GM12878 (cell line): ENCODE data around the gene CACHD1. TPM values are rescaled to one million over a fixed set of nuclear protein-coding genes. Genes with fewer than 3 reads are reported as not detected.
A peak's percentile ranks its signal among the peaks of the same experiment; 100 is the strongest.

Source experiments
- ATAC-seq: fragments of 200-7000 bp; cut with Tn5 transposase; 3 replicates; pipeline ENCODE4 v1.9.1; 2020; ENCODE audit warnings: mild to moderate bottlenecking, moderate library complexity
- BruUV-seq: library from RNA; stranded (reverse); fragments of 400-500 nt; replicated peaks from 2 replicates; lab custom pipeline; 2021; lab: Mats Ljungman, UMichigan
- CTCF ChIA-PET: fragments of 300-600 bp; sonication (Branson Sonifier 250); formaldehyde crosslinking; extraction: SDS; loops from one replicate; lab custom pipeline; 2021; ENCODE audit warnings: inconsistent platforms; lab: Yijun Ruan, JAX
- POLR2A ChIA-PET: fragments of 350-600 bp; formaldehyde crosslinking; extraction: SDS; loops from one replicate; lab custom pipeline; 2021; ENCODE audit warnings: inconsistent platforms; lab: Charles Lee
- RAD21 ChIA-PET: fragments of 300-600 bp; sonication (Branson Sonifier 250); formaldehyde crosslinking; loops from one replicate; lab custom pipeline; 2023; ENCODE audit warnings: antibody characterized with exemption; ENCODE audit not compliant: unreplicated experiment; lab: Charles Lee
- SMC1A ChIA-PET: fragments of 300-600 bp; sonication (Branson Sonifier 250); formaldehyde crosslinking; loops from one replicate; lab custom pipeline; 2023; ENCODE audit not compliant: unreplicated experiment, uncharacterized antibody; lab: Charles Lee
- DNase-seq: peaks from one replicate; pipeline ENCODE4 v3.0.0-alpha.2; 2011; ENCODE audit warnings: low read depth, low spot score
- FAIRE-seq: peaks from 3 replicates; lab custom pipeline; 2011; peaks lifted over from hg19 to GRCh38; lab: Jason Lieb, UNC
- H2AFZ ChIP-seq: 2 replicates; pipeline ENCODE4 v1.6.0; 2011; ENCODE audit warnings: low read depth, low read length, control low read depth; ENCODE audit not compliant: control insufficient read depth
- H3K27ac ChIP-seq: 2 replicates; pipeline ENCODE4 v1.5.1; 2011; ENCODE audit warnings: control low read depth; ENCODE audit not compliant: control insufficient read depth, insufficient read depth
- H3K27me3 ChIP-seq, 2 experiments: replicated peaks in 1 of 2; 2 replicates each; pipeline versions ENCODE4 v1.6.0 to v1.6.1; 2011; ENCODE audit warnings: low read length in 1 of 2; ENCODE audit not compliant: control insufficient read depth in 2 of 2, insufficient read depth in 2 of 2
- H3K36me3 ChIP-seq, 2 experiments: 2 replicates each; pipeline ENCODE4 v1.5.1; 2011; ENCODE audit warnings: low read length in 1 of 2; ENCODE audit not compliant: control insufficient read depth in 2 of 2, insufficient read depth in 2 of 2
- H3K4me1 ChIP-seq: 2 replicates; pipeline ENCODE4 v1.6.1; 2011; ENCODE audit warnings: mild to moderate bottlenecking, low read length, moderate library complexity, mixed read lengths; ENCODE audit not compliant: control insufficient read depth, insufficient read depth
- H3K4me2 ChIP-seq: 2 replicates; pipeline ENCODE4 v1.6.0; 2011; ENCODE audit warnings: control low read depth; ENCODE audit not compliant: control insufficient read depth, insufficient read depth
- H3K4me3 ChIP-seq: fragments of 200-600 bp; sonication (generic); 2 replicates; pipeline ENCODE4 v1.5.1; 2016
- H3K79me2 ChIP-seq: 2 replicates; pipeline ENCODE4 v1.6.0; 2011; ENCODE audit warnings: low read length; ENCODE audit not compliant: control insufficient read depth, insufficient read depth
- H3K9ac ChIP-seq: 2 replicates; pipeline ENCODE4 v1.8.0; 2011; ENCODE audit warnings: low read length, control low read depth, mixed read lengths; ENCODE audit not compliant: control insufficient read depth, insufficient read depth
- H3K9me3 ChIP-seq: replicated peaks from 3 replicates; pipeline ENCODE4 v1.5.1; 2011; ENCODE audit warnings: mild to moderate bottlenecking, low read length; ENCODE audit not compliant: control insufficient read depth, insufficient read depth
- H4K20me1 ChIP-seq: 2 replicates; pipeline ENCODE4 v1.6.0; 2011; ENCODE audit not compliant: control insufficient read depth, insufficient read depth
- CBX5 ChIP-seq: sonication (generic); IDR thresholded peaks from 2 replicates; pipeline ENCODE4 v1.6.1; 2016; ENCODE audit warnings: low read depth, moderate library complexity, mild to moderate bottlenecking, inconsistent platforms
- EP300 ChIP-seq, 2 experiments: fragments of 150-350 bp in 1 of 2; IDR thresholded peaks; 2 replicates each; pipeline ENCODE4 v1.6.1; 2011 to 2012; ENCODE audit warnings: low read depth in 2 of 2, low read length in 2 of 2, borderline replicate concordance in 1 of 2, improper control_type of control experiment in 1 of 2, inconsistent platforms in 1 of 2; ENCODE audit not compliant: control insufficient read depth in 1 of 2
- FOXK2 ChIP-seq: fragments of 450-650 bp; IDR thresholded peaks from 2 replicates; pipeline ENCODE4 v1.6.1; 2017; ENCODE audit warnings: mild to moderate bottlenecking, moderate library complexity
- FOXM1 ChIP-seq: IDR thresholded peaks from 2 replicates; pipeline ENCODE4 v1.6.1; 2012; ENCODE audit warnings: low read depth, mild to moderate bottlenecking, inconsistent platforms, low read length, moderate library complexity
- MEF2B ChIP-seq: fragments of 450-650 bp; IDR thresholded peaks from 2 replicates; pipeline ENCODE4 v1.6.1; 2018; ENCODE audit warnings: mild to moderate bottlenecking, moderate library complexity; ENCODE audit not compliant: partially characterized antibody, poor library complexity, severe bottlenecking
- NBN ChIP-seq: fragments of 450-650 bp; IDR thresholded peaks from 2 replicates; pipeline ENCODE4 v1.6.1; 2016
- NR2C1 ChIP-seq: fragments of 450-650 bp; IDR thresholded peaks from 2 replicates; pipeline ENCODE4 v1.6.1; 2017; ENCODE audit warnings: antibody characterized with exemption, mild to moderate bottlenecking, moderate library complexity
- NR2F1 ChIP-seq: fragments of 450-650 bp; conservative IDR thresholded peaks from 2 replicates; pipeline ENCODE4 v1.6.1; 2017; ENCODE audit warnings: mild to moderate bottlenecking
- SIX5 ChIP-seq: IDR thresholded peaks from 2 replicates; pipeline ENCODE4 v1.6.1; 2011; ENCODE audit warnings: mild to moderate bottlenecking, low read depth, low read length, moderate library complexity; ENCODE audit not compliant: severe bottlenecking
- SMAD1 ChIP-seq: fragments of 450-650 bp; IDR thresholded peaks from 2 replicates; pipeline ENCODE4 v1.6.1; 2018; ENCODE audit warnings: mild to moderate bottlenecking, low read depth; ENCODE audit not compliant: partially characterized antibody
- SMAD5 ChIP-seq: IDR thresholded peaks from 2 replicates; pipeline ENCODE4 v1.6.1; 2016; ENCODE audit warnings: antibody characterized with exemption, low read depth
- SREBF2 ChIP-seq: IDR thresholded peaks from 2 replicates; pipeline ENCODE4 v1.6.1; 2012; ENCODE audit warnings: mild to moderate bottlenecking, low read length
- ZNF217 ChIP-seq: fragments of 450-650 bp; IDR thresholded peaks from 2 replicates; pipeline ENCODE4 v1.6.1; 2017; ENCODE audit warnings: antibody characterized with exemption, mild to moderate bottlenecking
- WGBS: methylation state at CpG from one replicate; pipeline ENCODE4 v1.1.6; 2016; ENCODE audit warnings: low lambda C conversion rate; ENCODE audit not compliant: insufficient replicate concordance, insufficient coverage; ENCODE audit errors: missing lambda C conversion rate; 5-methylcytosine and 5-hydroxymethylcytosine counted together
- in situ Hi-C: fragments of 300-500 bp; cut with MboI; formaldehyde crosslinking; loops from 9 replicates; pipeline ENCODE4 v1.14.3; 2018; ENCODE audit warnings: mixed read lengths
- intact Hi-C: fragments of 100-400 bp; cut with micrococcal nuclease; formaldehyde crosslinking; loops from one replicate; pipeline ENCODE4 v1.14.2; 2022; ENCODE audit not compliant: unreplicated experiment
- polyA plus RNA-seq, 11 experiments: library from polyadenylated mRNA; depleted of rRNA in 4 of 11; unstranded in 6 of 11; stranded (reverse) in 5 of 11; fragments of >200 nt; fragmentation: Nextera tagmentation in 4 of 11; fragmentation: Illumina TruSeq in 1 of 11; extraction: Ambion mirVana in 4 of 11; extraction: Trizol in 1 of 11; gene quantifications; 1 replicate in 1 of 11; 2 replicates in 10 of 11; pipeline versions ENCODE4 v1.2.1 to v1.2.3, GENCODE V29; 2011 to 2016; ENCODE audit warnings: inconsistent platforms in 2 of 11, missing spikeins in 2 of 11, low read depth in 1 of 11
- total RNA-seq, 4 experiments: library from RNA; depleted of rRNA in 3 of 4; stranded (reverse); fragments of >200 nt in 3 of 4; fragmentation: Illumina TruSeq in 1 of 4; extraction: Trizol in 1 of 4; gene quantifications; 2 replicates each; pipeline versions ENCODE4 v1.2.1 to v1.2.3, GENCODE V29; 2013 to 2021

CACHD1 gene
- total and polyA plus RNA-seq, 10 of the 15 experiments (the other 5 are each of a cell fraction or from before 2014, with no cell fraction given), result 0.03 TPM; not detected in 9

DNA sequence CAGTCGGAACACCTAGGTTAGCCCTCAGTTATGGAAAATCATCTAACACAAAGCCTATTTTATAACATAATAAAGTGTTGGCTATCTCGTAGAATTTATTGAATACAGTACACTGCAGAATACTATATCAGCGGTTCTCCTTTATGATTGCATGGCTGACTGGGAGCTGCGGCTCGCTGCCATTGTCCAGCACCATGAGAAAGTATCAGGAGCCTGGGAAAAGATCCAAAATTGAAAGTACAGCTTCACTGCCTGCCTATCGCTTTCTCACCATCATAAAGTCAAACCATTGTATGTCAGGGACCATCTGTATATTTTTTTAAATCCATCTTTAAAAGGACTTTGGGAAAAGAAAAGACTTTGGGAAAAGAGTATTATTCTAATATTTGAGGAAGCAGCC lies 163.0 kb downstream of the CACHD1 start:
- H3K79me2 ChIP-seq, result no peaks in the 10 kb centered on the region
- FAIRE-seq, result no peak
- ATAC-seq, result no peak
- H3K9me3 ChIP-seq, result no peaks in the 10 kb centered on the region
- no peaks in the 10 kb centered on the region for H3K4me1 ChIP-seq
- DNase-seq, result no peak
- no peak overlapping the region for H3K4me2 ChIP-seq
- H3K27ac ChIP-seq, result no peak overlapping the region
- no peaks in the 10 kb centered on the region; a peak in 1 of 4 replicates for H3K27me3 ChIP-seq
- RAD21 ChIA-PET, result no interaction called here
- POLR2A ChIA-PET, result no interaction called here
- no peak overlapping the region for H3K4me3 ChIP-seq
- no peak overlapping the region for H3K9ac ChIP-seq
- H2AFZ ChIP-seq, result no peak overlapping the region
- BruUV-seq, result no TSS peak
- SMC1A ChIA-PET, result no interaction called here
- CTCF ChIA-PET, result no interaction called here
- 28% methylated on average over 6 of the region's 6 CpGs for WGBS
- in situ Hi-C loops (no loop called here), intact Hi-C loops (no loop called here)
- no peaks in the 10 kb centered on the region for H3K36me3 ChIP-seq
- TF ChIP-seq MEF2B, result no peak
- no peak for TF ChIP-seq ZNF217
- TF ChIP-seq SMAD1, result no peak
- TF ChIP-seq NR2F1, result no peak
- TF ChIP-seq EP300 (IDR thresholded peaks at IDR 0.05; ENCODE audit: borderline replicate concordance in 1 of 2, control insufficient read depth in 1 of 2, low read depth in 2 of 2, low read length in 2 of 2), result no peak
- TF ChIP-seq FOXM1, result no peak
- TF ChIP-seq NBN, result no peak
- no peak for TF ChIP-seq CBX5
- TF ChIP-seq FOXK2, result no peak
- no peak for TF ChIP-seq SREBF2
- TF ChIP-seq, all 136 proteins: peak for 0
- H4K20me1 ChIP-seq, result no peaks in the 10 kb centered on the region

DNA sequence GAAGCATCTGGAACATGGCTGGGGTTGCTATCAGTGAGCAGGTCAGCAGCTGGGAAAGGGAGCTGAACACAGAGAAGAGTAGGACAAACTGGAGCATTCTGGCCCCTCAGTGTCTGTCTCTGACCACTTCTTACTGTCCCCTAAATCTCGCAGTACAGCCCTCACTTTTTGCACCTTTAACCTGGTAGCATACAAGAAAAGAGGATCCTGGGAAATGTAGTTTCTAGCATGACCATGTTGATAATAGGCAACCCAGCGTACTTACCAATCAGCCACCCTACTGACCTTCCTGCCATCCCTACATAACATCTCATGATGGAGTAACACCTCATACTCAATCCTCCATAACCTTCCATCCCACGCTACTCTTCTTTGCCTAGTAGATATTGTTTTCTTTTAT lies 175.8 kb downstream of the CACHD1 start:
- no peaks in the 10 kb centered on the region for H3K4me1 ChIP-seq
- H3K27me3 ChIP-seq, result peaks cover 0 to 7% of the 10 kb centered on the region in 2 experiments; a peak in 3 of 4 replicates
- H3K4me3 ChIP-seq, result no peak overlapping the region
- H4K20me1 ChIP-seq, result no peaks in the 10 kb centered on the region
- SMC1A ChIA-PET, result no interaction called here
- no peak overlapping the region for H3K4me2 ChIP-seq
- FAIRE-seq, result no peak
- RAD21 ChIA-PET, result no interaction called here
- CTCF ChIA-PET, result no interaction called here
- peak; percentile 74 for TF ChIP-seq NR2C1
- TF ChIP-seq SIX5, result peak; percentile 28
- TF ChIP-seq SMAD5, result no peak
- no peaks in the 10 kb centered on the region for H3K9me3 ChIP-seq
- no peaks in the 10 kb centered on the region for H3K36me3 ChIP-seq
- POLR2A ChIA-PET, result no interaction called here
- no peak overlapping the region for H3K9ac ChIP-seq
- in situ Hi-C loops, result no loop called here
- no peak overlapping the region for H2AFZ ChIP-seq
- DNase-seq, result no peak
- no TSS peak for BruUV-seq
- no peaks in the 10 kb centered on the region for H3K79me2 ChIP-seq
- H3K27ac ChIP-seq, result no peak overlapping the region
- intact Hi-C loops, result no loop called here
- ATAC-seq, result no peak
- WGBS, result 9% methylated on average over 3 of the region's 3 CpGs
